AG04450 (cell line): ENCODE results near the gene RAB28. TPM values are rescaled to one million over a fixed set of nuclear protein-coding genes. Genes with fewer than 3 reads are reported as not detected.
"Not testable (repeated sequence)": the region's sequence is repeated elsewhere in the genome, so short reads cannot be mapped to it uniquely, and the experiment has no call there.

ENCODE experiments used
- CTCF ChIA-PET: fragments of 300-600, 350-600 bp; formaldehyde crosslinking; extraction: SDS; loops from one replicate; lab custom pipeline; 2022; ENCODE audit warnings: antibody characterized with exemption, inconsistent platforms; lab: Charles Lee
- POLR2A ChIA-PET: fragments of 350-600 bp; formaldehyde crosslinking; extraction: SDS; loops from one replicate; lab custom pipeline; 2021; ENCODE audit warnings: antibody characterized with exemption, inconsistent platforms; lab: Yijun Ruan, JAX
- DNase-seq: peaks from one replicate; pipeline ENCODE4 v3.0.0-alpha.2; 2011; ENCODE audit warnings: low read depth, low spot score
- H3K27ac ChIP-seq: one replicate; pipeline ENCODE4 v1.5.1; 2012; ENCODE audit warnings: low read depth, low read length, control low read depth
- H3K27me3 ChIP-seq: one replicate; pipeline ENCODE4 v1.6.0; 2012; ENCODE audit warnings: low read length; ENCODE audit not compliant: control insufficient read depth, insufficient read depth
- H3K4me3 ChIP-seq: 2 replicates; pipeline ENCODE4 v1.5.1; 2011; ENCODE audit warnings: mild to moderate bottlenecking, low read depth, low read length, control low read depth
- H3K9me3 ChIP-seq: 2 replicates; pipeline ENCODE4 v1.5.1; 2012; ENCODE audit warnings: low read length; ENCODE audit not compliant: control insufficient read depth, insufficient read depth
- polyA plus RNA-seq: library from polyadenylated mRNA; depleted of rRNA; stranded (reverse); fragments of >200 nt; gene quantifications from 2 replicates; pipeline ENCODE4 v1.2.3, GENCODE V29; 2011
- TF ChIP-seq, protein P1 (sequence below): IDR thresholded peaks from 2 replicates; pipeline ENCODE4 v1.5.1; 2011; ENCODE audit warnings: low read depth, low read length, control low read depth, inconsistent platforms

RAB28 gene
- polyA plus RNA-seq, 1 experiment: 19.8 TPM

DNA sequence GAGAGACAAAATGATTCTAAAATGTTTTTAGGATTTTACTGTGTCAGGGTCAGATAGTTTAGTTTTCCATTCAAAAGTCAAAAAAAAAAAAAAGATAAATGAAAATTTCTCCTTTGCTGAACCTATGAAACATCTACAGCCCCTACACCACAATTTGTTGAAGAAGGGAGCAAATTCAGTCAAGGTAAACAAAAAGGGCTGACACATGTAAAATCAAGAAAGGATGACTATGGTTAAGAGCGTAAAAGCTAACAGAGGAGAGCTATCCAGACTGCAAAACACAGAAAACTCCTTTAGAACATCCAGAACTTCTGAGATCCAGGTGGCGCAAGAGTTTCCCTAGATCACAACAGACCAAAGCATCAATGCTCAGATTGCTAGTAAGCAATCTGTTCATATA, 72.2 kb downstream of the RAB28 start:
- Histone ChIP-seq H3K9me3 (no peaks in the 10 kb centered on the region; the same call in 1 of the 2 replicates), H3K4me3 (no peak overlapping the region), H3K27ac (no peak overlapping the region), H3K27me3 (no peaks in the 10 kb centered on the region)
- TF ChIP-seq, protein P1, sequence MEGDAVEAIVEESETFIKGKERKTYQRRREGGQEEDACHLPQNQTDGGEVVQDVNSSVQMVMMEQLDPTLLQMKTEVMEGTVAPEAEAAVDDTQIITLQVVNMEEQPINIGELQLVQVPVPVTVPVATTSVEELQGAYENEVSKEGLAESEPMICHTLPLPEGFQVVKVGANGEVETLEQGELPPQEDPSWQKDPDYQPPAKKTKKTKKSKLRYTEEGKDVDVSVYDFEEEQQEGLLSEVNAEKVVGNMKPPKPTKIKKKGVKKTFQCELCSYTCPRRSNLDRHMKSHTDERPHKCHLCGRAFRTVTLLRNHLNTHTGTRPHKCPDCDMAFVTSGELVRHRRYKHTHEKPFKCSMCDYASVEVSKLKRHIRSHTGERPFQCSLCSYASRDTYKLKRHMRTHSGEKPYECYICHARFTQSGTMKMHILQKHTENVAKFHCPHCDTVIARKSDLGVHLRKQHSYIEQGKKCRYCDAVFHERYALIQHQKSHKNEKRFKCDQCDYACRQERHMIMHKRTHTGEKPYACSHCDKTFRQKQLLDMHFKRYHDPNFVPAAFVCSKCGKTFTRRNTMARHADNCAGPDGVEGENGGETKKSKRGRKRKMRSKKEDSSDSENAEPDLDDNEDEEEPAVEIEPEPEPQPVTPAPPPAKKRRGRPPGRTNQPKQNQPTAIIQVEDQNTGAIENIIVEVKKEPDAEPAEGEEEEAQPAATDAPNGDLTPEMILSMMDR: no peak
- ChIA-PET POLR2A (no interaction called here), CTCF (no interaction called here)
- DNase-seq: no peak

DNA sequence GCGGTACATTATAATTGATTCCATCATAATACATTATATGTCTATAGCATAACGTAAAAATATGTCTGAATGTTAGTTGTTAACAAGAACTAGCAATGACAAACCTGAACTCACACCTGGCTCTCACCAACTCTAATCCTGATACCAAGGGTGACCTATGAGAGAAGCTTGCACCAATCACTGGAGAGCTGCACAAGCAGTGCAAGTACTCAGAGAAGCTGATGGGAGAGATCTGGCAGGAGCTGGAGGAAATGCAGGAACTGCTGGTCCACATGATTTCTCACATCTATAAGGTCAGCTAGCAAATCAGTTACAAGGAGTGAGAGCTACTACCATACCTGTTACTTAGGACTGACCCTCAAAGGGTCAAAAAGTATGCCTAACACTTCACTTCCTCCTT, 74.8 kb downstream of the RAB28 start:
- H3K27me3 ChIP-seq: no peaks in the 10 kb centered on the region
- ChIA-PET POLR2A (no interaction called here), CTCF (no interaction called here)

DNA sequence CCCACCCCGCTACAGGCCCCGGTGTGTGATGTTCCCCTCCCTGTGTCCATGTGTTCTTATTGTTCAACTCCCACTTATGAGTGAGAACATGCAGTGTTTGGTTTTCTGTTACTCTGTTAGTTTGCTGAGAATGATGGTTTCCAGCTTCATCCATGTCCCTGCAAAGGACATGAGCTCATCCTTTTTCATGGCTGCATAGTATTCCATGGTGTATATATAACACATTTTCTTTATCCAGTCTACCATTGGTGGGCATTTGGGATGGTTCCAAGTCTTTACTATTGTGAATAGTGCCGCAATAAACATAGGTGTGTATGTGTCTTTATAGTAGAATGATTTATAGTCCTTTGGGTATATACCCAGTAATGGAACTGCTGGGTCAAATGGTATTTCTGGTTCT, 78.0 kb downstream of the RAB28 start:
- CTCF ChIA-PET, POLR2A ChIA-PET, H3K27me3 ChIP-seq, H3K27ac ChIP-seq, H3K9me3 ChIP-seq, DNase-seq, H3K4me3 ChIP-seq: not testable (repeated sequence)

More for the DNA sequence above, 74.8 kb downstream of the RAB28 start:
- TF ChIP-seq, protein P1: no peak
- no peak overlapping the region for H3K4me3 ChIP-seq
- H3K27ac ChIP-seq: no peak overlapping the region
- no peak for DNase-seq
- no peaks in the 10 kb centered on the region for H3K9me3 ChIP-seq

DNA sequence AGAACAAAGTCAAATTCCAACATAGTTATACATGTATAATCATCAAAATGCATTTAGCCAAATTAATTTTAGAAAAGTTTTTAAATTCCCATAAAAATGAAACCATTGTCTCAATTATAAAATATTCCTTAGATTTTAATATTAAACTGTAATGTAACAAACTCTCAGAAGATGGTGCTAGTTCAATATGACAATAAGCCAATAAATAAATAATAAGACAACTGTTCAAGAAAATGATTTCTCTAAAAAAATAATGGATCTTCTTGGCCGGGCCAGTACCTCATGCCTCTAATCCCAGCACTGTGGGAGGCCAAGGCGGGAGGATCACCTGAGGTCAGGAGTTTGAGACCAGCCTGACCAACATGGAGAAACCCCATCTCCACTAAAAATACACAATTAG, 80.3 kb downstream of the RAB28 start:
- no peaks in the 10 kb centered on the region for H3K27me3 ChIP-seq
- no peak overlapping the region for H3K4me3 ChIP-seq
- TF ChIP-seq, protein P1: no peak
- ChIA-PET POLR2A (no interaction called here), CTCF (no interaction called here)
- no peak for DNase-seq
- no peaks in the 10 kb centered on the region for H3K9me3 ChIP-seq
- no peak overlapping the region for H3K27ac ChIP-seq

DNA sequence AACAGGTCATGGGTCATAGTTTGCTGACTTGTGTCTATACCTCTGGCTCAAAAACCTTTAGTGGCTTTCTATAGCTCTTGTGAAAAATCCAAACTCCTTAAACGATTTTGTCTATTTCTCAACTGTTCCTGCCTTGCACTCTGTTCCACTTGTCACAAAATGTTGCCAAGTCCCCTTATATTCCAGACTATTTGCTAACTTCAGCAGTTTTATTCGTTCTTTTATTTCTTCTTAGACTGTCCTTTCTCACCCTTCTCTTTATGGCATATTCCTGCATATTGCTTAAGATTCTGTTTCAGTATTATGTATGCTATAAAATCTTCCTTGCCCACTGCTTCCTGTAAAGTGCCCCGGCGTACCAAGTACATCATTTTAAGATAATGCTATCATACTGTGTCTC, 80.8 kb downstream of the RAB28 start:
- POLR2A ChIA-PET: no interaction called here
- H3K27me3 ChIP-seq: no peaks in the 10 kb centered on the region
- H3K4me3 ChIP-seq: no peak overlapping the region
- DNase-seq: no peak
- CTCF ChIA-PET: no interaction called here
- TF ChIP-seq, protein P1: no peak
- H3K27ac ChIP-seq: no peak overlapping the region
- no peaks in the 10 kb centered on the region for H3K9me3 ChIP-seq

DNA sequence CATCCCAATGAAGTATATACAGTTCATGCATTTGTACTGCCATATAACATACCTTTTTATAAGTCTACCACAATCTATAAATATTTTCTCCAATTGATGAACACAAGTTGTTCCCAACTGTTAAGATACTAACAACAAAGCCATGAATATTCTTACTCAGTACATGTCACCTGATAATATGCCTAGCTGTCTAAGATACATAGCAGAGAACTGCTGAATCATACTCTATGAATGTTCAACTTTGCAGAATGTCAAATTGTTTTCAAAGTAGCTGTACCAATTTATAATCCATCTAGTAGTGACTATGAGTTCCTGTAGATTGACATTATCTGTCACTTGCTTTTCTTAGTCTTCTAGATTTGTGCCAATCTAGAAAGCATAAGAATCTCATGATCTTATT, 84.9 kb downstream of the RAB28 start:
- CTCF ChIA-PET: no interaction called here
- Histone ChIP-seq H3K9me3 (no peaks in the 10 kb centered on the region), H3K4me3 (no peak overlapping the region), H3K27me3 (no peaks in the 10 kb centered on the region), H3K27ac (no peak overlapping the region)
- no peak for DNase-seq
- POLR2A ChIA-PET: no interaction called here
- TF ChIP-seq, protein P1: no peak
